Skeletal muscle satellite cell (primary cell): Measurements from ENCODE around the gene RBM20. TPM values are rescaled to one million over a fixed set of nuclear protein-coding genes. Genes with fewer than 3 reads are reported as not detected.
"Not testable (repeated sequence)": the region's sequence is repeated elsewhere in the genome, so short reads cannot be mapped to it uniquely, and the experiment has no call there.

Experiments used
- H3K27me3 ChIP-seq: 2 replicates; pipeline ENCODE4 v1.7.0; 2013; ENCODE audit warnings: low read length; ENCODE audit not compliant: control insufficient read depth, insufficient read depth
- H3K36me3 ChIP-seq: 2 replicates; pipeline ENCODE4 v1.7.0; 2013; ENCODE audit warnings: mild to moderate bottlenecking, control low read depth, low read length; ENCODE audit not compliant: insufficient read depth
- H3K4me1 ChIP-seq: 2 replicates; pipeline ENCODE4 v1.7.0; 2013; ENCODE audit warnings: low read length; ENCODE audit not compliant: control insufficient read depth, insufficient read depth
- H3K4me2 ChIP-seq: 2 replicates; pipeline ENCODE4 v1.7.0; 2013; ENCODE audit warnings: mild to moderate bottlenecking, low read length
- H3K4me3 ChIP-seq: 2 replicates; pipeline ENCODE4 v1.7.0; 2013; ENCODE audit warnings: low read length
- H3K9ac ChIP-seq: 2 replicates; pipeline ENCODE4 v1.7.0; 2013; ENCODE audit warnings: mild to moderate bottlenecking, low read depth, low read length, moderate library complexity
- H3K9me3 ChIP-seq: replicated peaks from 2 replicates; pipeline ENCODE4 v1.7.0; 2013; ENCODE audit warnings: mild to moderate bottlenecking, control low read depth, low read length
- total RNA-seq: library from RNA; depleted of rRNA; stranded (reverse); fragments of >200 nt; gene quantifications from 2 replicates; pipeline ENCODE4 v1.2.3, GENCODE V29; 2012; rRNA removed

Gene RBM20
- total RNA-seq, result under 0.01 and 0.44 TPM in 2 replicates

GRCh38 chr10:110643653-110644597 lies at the start of gene RBM20:
RBM20 (plus strand) TSS chr10:110644336; CDS start chr10:110644455, 119 bp downstream.
- peaks cover 49% of the 10 kb centered on the region for H3K27me3 ChIP-seq
- peaks cover 11% of the 10 kb centered on the region for H3K4me1 ChIP-seq
- peak within 1 kb of the TSS; percentile 28 for H3K9ac ChIP-seq
- no peaks in the 10 kb centered on the region for H3K9me3 ChIP-seq
- H3K4me3 ChIP-seq, result peak within 1 kb of the TSS; percentile 82
- H3K36me3 ChIP-seq, result no peaks in the 10 kb centered on the region
- peak within 1 kb of the TSS; percentile 96 for H3K4me2 ChIP-seq

GRCh38 chr10:110597476-110597875 lies 46.7 kb upstream of the RBM20 start:
- Histone ChIP-seq H3K4me1 (no peaks in the 10 kb centered on the region), H3K9ac (no peak overlapping the region), H3K9me3 (no peaks in the 10 kb centered on the region), H3K4me2 (no peak overlapping the region), H3K27me3 (no peaks in the 10 kb centered on the region), H3K36me3 (peaks cover 30% of the 10 kb centered on the region), H3K4me3 (no peak overlapping the region)

- H3K4me3 ChIP-seq, result no peak overlapping the region
- H3K4me2 ChIP-seq, result no peak overlapping the region
- peaks cover 47% of the 10 kb centered on the region for H3K36me3 ChIP-seq
- no peaks in the 10 kb centered on the region for H3K9me3 ChIP-seq
- no peak overlapping the region for H3K9ac ChIP-seq
- no peaks in the 10 kb centered on the region for H3K4me1 ChIP-seq
- H3K27me3 ChIP-seq, result no peaks in the 10 kb centered on the region
Measured at GRCh38 chr10:110600487-110601101, 43.5 kb upstream of the RBM20 start.

- Histone ChIP-seq H3K9ac (no peak overlapping the region), H3K4me3 (no peak overlapping the region), H3K36me3 (peaks cover 53% of the 10 kb centered on the region), H3K9me3 (no peaks in the 10 kb centered on the region), H3K4me2 (no peak overlapping the region), H3K4me1 (no peaks in the 10 kb centered on the region), H3K27me3 (no peaks in the 10 kb centered on the region)
Measured at GRCh38 chr10:110601581-110601980, 42.6 kb upstream of the RBM20 start.

- Histone ChIP-seq H3K27me3 (no peaks in the 10 kb centered on the region), H3K9ac (no peak overlapping the region), H3K4me1 (no peaks in the 10 kb centered on the region), H3K4me2 (no peak overlapping the region), H3K4me3 (no peak overlapping the region), H3K9me3 (no peaks in the 10 kb centered on the region), H3K36me3 (peaks cover 23% of the 10 kb centered on the region)
Measured at GRCh38 chr10:110608087-110608486, 36.0 kb upstream of the RBM20 start.

GRCh38 chr10:110609605-110610004 lies 34.5 kb upstream of the RBM20 start:
- peaks cover 11% of the 10 kb centered on the region for H3K36me3 ChIP-seq
- H3K4me2 ChIP-seq, result no peak overlapping the region
- H3K9me3 ChIP-seq, result no peaks in the 10 kb centered on the region
- peaks cover 7% of the 10 kb centered on the region for H3K27me3 ChIP-seq
- no peaks in the 10 kb centered on the region for H3K4me1 ChIP-seq
- no peak overlapping the region for H3K9ac ChIP-seq
- no peak overlapping the region for H3K4me3 ChIP-seq

GRCh38 chr10:110610308-110610774 lies 33.8 kb upstream of the RBM20 start:
- H3K9ac ChIP-seq, result no peak overlapping the region
- H3K4me3 ChIP-seq, result no peak overlapping the region
- H3K4me2 ChIP-seq, result no peak overlapping the region
- peaks cover 8% of the 10 kb centered on the region for H3K27me3 ChIP-seq
- no peaks in the 10 kb centered on the region for H3K9me3 ChIP-seq
- H3K36me3 ChIP-seq, result peaks cover 6% of the 10 kb centered on the region
- no peaks in the 10 kb centered on the region for H3K4me1 ChIP-seq

- not testable (repeated sequence) for H3K4me3 ChIP-seq, H3K27me3 ChIP-seq, H3K4me2 ChIP-seq, H3K9ac ChIP-seq, H3K36me3 ChIP-seq, H3K9me3 ChIP-seq, H3K4me1 ChIP-seq
Measured at GRCh38 chr10:110610781-110611180, 33.4 kb upstream of the RBM20 start.

- Histone ChIP-seq H3K9ac (no peak overlapping the region), H3K27me3 (peaks cover 8% of the 10 kb centered on the region)
Measured at GRCh38 chr10:110612087-110612486, 32.0 kb upstream of the RBM20 start.

GRCh38 chr10:110612629-110613028 lies 31.5 kb upstream of the RBM20 start:
- no peak overlapping the region for H3K4me2 ChIP-seq
- no peak overlapping the region for H3K9ac ChIP-seq
- peaks cover 8% of the 10 kb centered on the region for H3K27me3 ChIP-seq
- H3K4me3 ChIP-seq, result no peak overlapping the region
- H3K4me1 ChIP-seq, result no peaks in the 10 kb centered on the region
- no peaks in the 10 kb centered on the region for H3K9me3 ChIP-seq
- no peaks in the 10 kb centered on the region for H3K36me3 ChIP-seq

More at GRCh38 chr10:110612087-110612486, 32.0 kb upstream of the RBM20 start:
- Histone ChIP-seq H3K36me3 (no peaks in the 10 kb centered on the region), H3K9me3 (no peaks in the 10 kb centered on the region), H3K4me1 (no peaks in the 10 kb centered on the region), H3K4me2 (no peak overlapping the region), H3K4me3 (no peak overlapping the region)

- peaks cover 8% of the 10 kb centered on the region for H3K27me3 ChIP-seq
- no peaks in the 10 kb centered on the region for H3K9me3 ChIP-seq
- H3K9ac ChIP-seq, result no peak overlapping the region
- no peak overlapping the region for H3K4me3 ChIP-seq
- H3K4me2 ChIP-seq, result no peak overlapping the region
- H3K4me1 ChIP-seq, result no peaks in the 10 kb centered on the region
- no peaks in the 10 kb centered on the region for H3K36me3 ChIP-seq
Measured at GRCh38 chr10:110613341-110613995, 30.7 kb upstream of the RBM20 start.
